ENCODE results near the gene LRRC47.

The LRRC47 gene

GRCh38 chr1:3767328-3767925, 28.9 kb downstream of the LRRC47 start:
- Histone ChIP-seq H3K4me3 (ENCODE audit: low read length) (no peak overlapping the region), H3K27me3 (ENCODE audit: control insufficient read depth, low read length) (peaks cover 8% of the 10 kb centered on the region), H3K9me2 (replicated peaks; ENCODE audit: control insufficient read depth, low read length) (no peaks in the 10 kb centered on the region), H4K20me1 (ENCODE audit: control insufficient read depth, insufficient read depth, low read depth, low read length) (no peaks in the 10 kb centered on the region), H3K79me2 (ENCODE audit: control insufficient read depth, low read length) (no peaks in the 10 kb centered on the region), H3K9me3 (ENCODE audit: control insufficient read depth, insufficient read depth, low read length) (no peaks in the 10 kb centered on the region), H3K27ac (ENCODE audit: low read depth, low read length) (no peak overlapping the region), H3F3A (ENCODE audit: control insufficient read depth, insufficient read depth) (no peaks in the 10 kb centered on the region), H3K36me3 (ENCODE audit: control insufficient read depth, low read length) (no peaks in the 10 kb centered on the region), H3K4me2 (ENCODE audit: low read length) (no peak overlapping the region), H3K4me1 (ENCODE audit: control insufficient read depth, low read length) (peaks cover 8% of the 10 kb centered on the region)
- TF ChIP-seq EZH2phosphoT487 (IDR thresholded peaks at IDR 0.05; ENCODE audit: borderline replicate concordance, low read length), result no peak
- no peak for TF ChIP-seq CTCF (IDR thresholded peaks at IDR 0.05; ENCODE audit: low read depth, low read length, poor library complexity, severe bottlenecking)

- TF ChIP-seq CTCF (IDR thresholded peaks at IDR 0.05; ENCODE audit: low read depth, low read length, poor library complexity, severe bottlenecking), result no peak
- no peak for TF ChIP-seq EZH2phosphoT487 (IDR thresholded peaks at IDR 0.05; ENCODE audit: borderline replicate concordance, low read length)
- H3K4me3 ChIP-seq (ENCODE audit: low read length), result no peak overlapping the region
- no peaks in the 10 kb centered on the region for H3F3A ChIP-seq (ENCODE audit: control insufficient read depth, insufficient read depth)
- peaks cover 8% of the 10 kb centered on the region for H3K27me3 ChIP-seq (ENCODE audit: control insufficient read depth, low read length)
- H3K4me1 ChIP-seq (ENCODE audit: control insufficient read depth, low read length), result no peaks in the 10 kb centered on the region
- H3K79me2 ChIP-seq (ENCODE audit: control insufficient read depth, low read length), result no peaks in the 10 kb centered on the region
- H3K9me2 ChIP-seq (replicated peaks; ENCODE audit: control insufficient read depth, low read length), result no peaks in the 10 kb centered on the region
- H3K9me3 ChIP-seq (ENCODE audit: control insufficient read depth, insufficient read depth, low read length), result no peaks in the 10 kb centered on the region
- no peak overlapping the region for H3K4me2 ChIP-seq (ENCODE audit: low read length)
- H3K27ac ChIP-seq (ENCODE audit: low read depth, low read length), result no peak overlapping the region
- H4K20me1 ChIP-seq (ENCODE audit: control insufficient read depth, insufficient read depth, low read depth, low read length), result no peaks in the 10 kb centered on the region
- no peaks in the 10 kb centered on the region for H3K36me3 ChIP-seq (ENCODE audit: control insufficient read depth, low read length)
These were observed 32.8 kb downstream of the LRRC47 start for GRCh38 chr1:3763351-3764125.

GRCh38 chr1:3762873-3763228, 33.4 kb downstream of the LRRC47 start:
- H3K9me2 ChIP-seq (replicated peaks; ENCODE audit: control insufficient read depth, low read length), result no peaks in the 10 kb centered on the region
- H3K9me3 ChIP-seq (ENCODE audit: control insufficient read depth, insufficient read depth, low read length), result no peaks in the 10 kb centered on the region
- H3K4me1 ChIP-seq (ENCODE audit: control insufficient read depth, low read length), result no peaks in the 10 kb centered on the region
- TF ChIP-seq CTCF (IDR thresholded peaks at IDR 0.05; ENCODE audit: low read depth, low read length, poor library complexity, severe bottlenecking) (no peak), EZH2phosphoT487 (IDR thresholded peaks at IDR 0.05; ENCODE audit: borderline replicate concordance, low read length) (no peak)
- H3K27ac ChIP-seq (ENCODE audit: low read depth, low read length), result no peak overlapping the region
- H3K79me2 ChIP-seq (ENCODE audit: control insufficient read depth, low read length), result no peaks in the 10 kb centered on the region
- no peak overlapping the region for H3K4me3 ChIP-seq (ENCODE audit: low read length)
- H4K20me1 ChIP-seq (ENCODE audit: control insufficient read depth, insufficient read depth, low read depth, low read length), result no peaks in the 10 kb centered on the region
- H3K36me3 ChIP-seq (ENCODE audit: control insufficient read depth, low read length), result no peaks in the 10 kb centered on the region
- no peak overlapping the region for H3K4me2 ChIP-seq (ENCODE audit: low read length)
- peaks cover 8% of the 10 kb centered on the region; the same call in 1 of the 2 replicates for H3K27me3 ChIP-seq (ENCODE audit: control insufficient read depth, low read length)
- no peaks in the 10 kb centered on the region for H3F3A ChIP-seq (ENCODE audit: control insufficient read depth, insufficient read depth)

Data from DOHH2 (cell line).